ENCODE results near the gene RECK.

- TF ChIP-seq CTCF (conservative IDR thresholded peaks at IDR 0.05; ENCODE audit: low read depth in 2 of 2), result no peak
- no peak for TF ChIP-seq EZH2 (IDR thresholded peaks at IDR 0.05; ENCODE audit: low read depth, unreplicated experiment)
- no peak for TF ChIP-seq ETS1 (IDR thresholded peaks at IDR 0.05)
- TF ChIP-seq POLR2AphosphoS5 (IDR thresholded peaks at IDR 0.05; ENCODE audit: low read depth), result no peak
- no peak for TF ChIP-seq CREB1 (CRISPR knock-in tag; IDR thresholded peaks at IDR 0.05; ENCODE audit: low read depth)
- no peak for TF ChIP-seq EZH2phosphoT487 (IDR thresholded peaks at IDR 0.05; ENCODE audit: unreplicated experiment)
- TF ChIP-seq ZNF331 (CRISPR knock-in tag; IDR thresholded peaks at IDR 0.05; ENCODE audit: low read depth), result no peak
- no peak for TF ChIP-seq REST (IDR thresholded peaks at IDR 0.05; ENCODE audit: unreplicated experiment)
- TF ChIP-seq NANOG (IDR thresholded peaks at IDR 0.05; ENCODE audit: borderline replicate concordance), result no peak
- TF ChIP-seq ZNF462 (CRISPR knock-in tag; IDR thresholded peaks at IDR 0.05), result no peak
Observed at GRCh38 chr9:36138496-36138895, 101.8 kb downstream of the RECK start.
